B cell (primary cell): ENCODE results near the gene SPTY2D1. TPM values are rescaled to one million over a fixed set of nuclear protein-coding genes. Genes with fewer than 3 reads are reported as not detected.

ENCODE experiments used
- ATAC-seq: fragments of 200-7000 bp; cut with Tn5 transposase; one replicate; pipeline ENCODE4 v1.10.0; 2021; ENCODE audit warnings: low read depth, mild to moderate bottlenecking, moderate number of reproducible peaks, moderate library complexity
- CTCF ChIA-PET: fragments of 350-600 bp; sonication (Branson Sonifier 250); formaldehyde crosslinking; loops from one replicate; lab custom pipeline; 2021; ENCODE audit warnings: antibody characterized with exemption, inconsistent platforms; lab: Charles Lee
- POLR2A ChIA-PET: fragments of 350-600 bp; sonication (Branson Sonifier 250); formaldehyde crosslinking; loops from one replicate; lab custom pipeline; 2021; ENCODE audit warnings: antibody characterized with exemption; lab: Charles Lee
- DNase-seq: peaks from one replicate; pipeline ENCODE4 v3.0.0; 2013
- H2AFZ ChIP-seq: 2 replicates; pipeline ENCODE4 v1.6.1; 2012; ENCODE audit warnings: mild to moderate bottlenecking, low read depth, low read length; ENCODE audit not compliant: insufficient read depth, poor library complexity, severe bottlenecking
- H3K27ac ChIP-seq, 2 donors: 1 replicate in 1 of 2; 2 replicates in 1 of 2; pipeline ENCODE4 v1.5.1; 2012 to 2013; ENCODE audit warnings: low read length in 2 of 2, mild to moderate bottlenecking in 2 of 2, moderate library complexity in 1 of 2
- H3K27me3 ChIP-seq, 4 experiments: fragments of 200-600 bp in 1 of 4; sonication (generic) in 1 of 4; replicated peaks in 1 of 4; 1 replicate in 2 of 4; 2 replicates in 2 of 4; pipeline versions ENCODE4 v1.6.1 to v1.7.0; 2013 to 2016; ENCODE audit warnings: low read length in 3 of 4, mild to moderate bottlenecking in 2 of 4, mixed read lengths in 1 of 4, moderate library complexity in 1 of 4; ENCODE audit not compliant: insufficient read depth in 4 of 4, control insufficient read depth in 3 of 4; ENCODE audit errors: control extremely low read depth in 1 of 4
- H3K36me3 ChIP-seq, 2 experiments: replicated peaks in 1 of 2; 1 replicate in 1 of 2; 2 replicates in 1 of 2; pipeline versions ENCODE4 v1.6.1 to v1.7.1; 2013; ENCODE audit warnings: low read length in 1 of 2; ENCODE audit not compliant: insufficient read depth in 2 of 2, control insufficient read depth in 1 of 2; ENCODE audit errors: control extremely low read depth in 1 of 2, extremely low read depth in 1 of 2
- H3K4me1 ChIP-seq, 2 donors: fragments of 200-600 bp in 1 of 2; sonication (generic) in 1 of 2; 1 replicate in 1 of 2; 2 replicates in 1 of 2; pipeline versions ENCODE4 v1.5.1 to v1.6.1; 2013 to 2017; ENCODE audit warnings: low read length in 2 of 2; ENCODE audit not compliant: control insufficient read depth in 2 of 2, insufficient read depth in 2 of 2
- H3K4me2 ChIP-seq: replicated peaks from 2 replicates; pipeline ENCODE3; 2012; ENCODE audit warnings: mild to moderate bottlenecking, low read depth, low read length; ENCODE audit not compliant: poor library complexity, severe bottlenecking
- H3K4me3 ChIP-seq, 5 experiments: fragments of 200-600 bp in 1 of 5; sonication (generic) in 1 of 5; 1 replicate in 3 of 5; 2 replicates in 2 of 5; pipeline versions ENCODE4 v1.5.1 to v1.7.0; 2011 to 2016; ENCODE audit warnings: low read length in 4 of 5, mild to moderate bottlenecking in 4 of 5, low read depth in 2 of 5, control low read depth in 1 of 5, moderate library complexity in 1 of 5; ENCODE audit not compliant: insufficient read depth in 1 of 5; ENCODE audit errors: control extremely low read depth in 1 of 5, extremely low read depth in 1 of 5
- H3K79me2 ChIP-seq: fragments of 200-600 bp; sonication (generic); one replicate; pipeline ENCODE4 v1.6.0; 2016; ENCODE audit warnings: low read length; ENCODE audit not compliant: control insufficient read depth, insufficient read depth
- H3K9ac ChIP-seq: fragments of 200-600 bp; sonication (generic); 2 replicates; pipeline ENCODE4 v1.6.1; 2017; ENCODE audit warnings: mild to moderate bottlenecking, low read length, moderate library complexity
- H3K9me3 ChIP-seq, 3 donors: one replicate each; pipeline versions ENCODE4 v1.6.1 to v1.7.1; 2013; ENCODE audit warnings: low read length in 2 of 3; ENCODE audit not compliant: control insufficient read depth in 2 of 3, insufficient read depth in 1 of 3; ENCODE audit errors: control extremely low read depth in 1 of 3
- H4K20me1 ChIP-seq: 2 replicates; pipeline ENCODE4 v1.6.0; 2012; ENCODE audit warnings: mild to moderate bottlenecking, low read length; ENCODE audit not compliant: insufficient read depth, control insufficient read depth, poor library complexity, severe bottlenecking
- H3K27ac Mint-ChIP-seq: one replicate; pipeline ENCODE4 v1.8.0; 2021; ENCODE audit warnings: mixed read lengths
- H3K27me3 Mint-ChIP-seq: one replicate; pipeline ENCODE4 v1.8.0; 2021; ENCODE audit warnings: mixed read lengths
- H3K4me1 Mint-ChIP-seq: one replicate; pipeline ENCODE4 v1.8.0; 2021; ENCODE audit warnings: mixed read lengths
- H3K4me3 Mint-ChIP-seq: one replicate; pipeline ENCODE4 v1.8.0; 2021; ENCODE audit warnings: mixed read lengths
- H3K9me3 Mint-ChIP-seq: one replicate; pipeline ENCODE4 v1.8.0; 2022; ENCODE audit warnings: mixed read lengths; ENCODE audit not compliant: insufficient read depth
- CTCF ChIP-seq: fragments of 200-600 bp; IDR thresholded peaks from one replicate; pipeline ENCODE4 v1.8.0; 2022; ENCODE audit warnings: antibody characterized with exemption, mild to moderate bottlenecking
- EZH2 ChIP-seq: IDR thresholded peaks from 2 replicates; pipeline ENCODE4 v1.6.1; 2012; ENCODE audit warnings: borderline replicate concordance, low read depth, mild to moderate bottlenecking, moderate library complexity, low read length; ENCODE audit not compliant: insufficient read depth, poor library complexity, severe bottlenecking
- WGBS: methylation state at CpG from one replicate; pipeline ENCODE4 v1.1.5; 2013; ENCODE audit warnings: missing lambda C conversion rate; ENCODE audit not compliant: insufficient coverage; 5-methylcytosine and 5-hydroxymethylcytosine counted together
- intact Hi-C: fragments of 100-400 bp; cut with micrococcal nuclease; formaldehyde crosslinking; loops from one replicate; pipeline ENCODE4 v1.10.0; 2022
- polyA plus RNA-seq: library from polyadenylated mRNA; depleted of rRNA; stranded (reverse); fragments of >200 nt; gene quantifications from 2 replicates; pipeline ENCODE4 v1.2.3, GENCODE V29; 2012
- total RNA-seq, 2 donors: library from RNA; stranded (reverse); fragments of 120-200 nt in 1 of 2; gene quantifications; 1 replicate in 1 of 2; 2 replicates in 1 of 2; pipeline versions ENCODE4 v1.2.3 to v1.2.4, GENCODE V29; 2013 to 2022

SPTY2D1 gene
- total and polyA plus RNA-seq, 2 donors (not counting 1 experiment from before 2014, with no cell fraction given): 4.7 to 17.8 TPM

- no peak overlapping the region for H3K9ac ChIP-seq
- peaks cover 0 to 16% of the 10 kb centered on the region in 2 experiments for H3K36me3 ChIP-seq
- H3K4me3 ChIP-seq: no peak overlapping the region
- no CpG with 5 or more reads among the region's 2 CpGs for WGBS
- Mint-ChIP-seq H3K27me3 (no peaks in the 10 kb centered on the region), H3K9me3 (no peaks in the 10 kb centered on the region), H3K4me1 (no peaks in the 10 kb centered on the region), H3K4me3 (no peak overlapping the region), H3K27ac (no peak overlapping the region)
- H3K79me2 ChIP-seq: peaks cover 3% of the 10 kb centered on the region
- ATAC-seq (no peak), DNase-seq (no peak)
- no peak overlapping the region for H3K4me2 ChIP-seq
- no peaks in the 10 kb centered on the region for H3K4me1 ChIP-seq
- no peak overlapping the region for H3K27ac ChIP-seq
- H3K27me3 ChIP-seq: no peaks in the 10 kb centered on the region
- no peaks in the 10 kb centered on the region for H4K20me1 ChIP-seq
- CTCF ChIA-PET: interaction anchor here (0.7 kb wide), 1 partner anchor 150 kb away, joined by 4 read pairs; no protein-coding TSS in a partner anchor
- TF ChIP-seq EZH2 (no peak), CTCF (no peak)
- intact Hi-C loops: no loop called here
- POLR2A ChIA-PET: no interaction called here
- no peaks in the 10 kb centered on the region for H3K9me3 ChIP-seq
- no peak overlapping the region for H2AFZ ChIP-seq
Measured at GRCh38 chr11:18580113-18580766, 53.9 kb downstream of the SPTY2D1 start.

GRCh38 chr11:18578975-18579598, 55.1 kb downstream of the SPTY2D1 start:
- H3K27ac ChIP-seq: no peak overlapping the region
- intact Hi-C loops: no loop called here
- H4K20me1 ChIP-seq: no peaks in the 10 kb centered on the region
- Mint-ChIP-seq H3K9me3 (no peaks in the 10 kb centered on the region), H3K27ac (no peak overlapping the region), H3K27me3 (no peaks in the 10 kb centered on the region), H3K4me1 (no peaks in the 10 kb centered on the region), H3K4me3 (no peak overlapping the region)
- ATAC-seq (no peak), DNase-seq (no peak)
- H3K36me3 ChIP-seq: peaks cover 2 to 24% of the 10 kb centered on the region in 2 experiments
- H3K79me2 ChIP-seq: peaks cover under 1% of the 10 kb centered on the region
- POLR2A ChIA-PET: no interaction called here
- no peak overlapping the region for H3K9ac ChIP-seq
- H3K9me3 ChIP-seq: no peaks in the 10 kb centered on the region
- H3K4me3 ChIP-seq: no peak overlapping the region
- no peaks in the 10 kb centered on the region for H3K27me3 ChIP-seq
- no peak overlapping the region for H3K4me2 ChIP-seq
- H2AFZ ChIP-seq: no peak overlapping the region
- WGBS: 76% methylated on average over 5 of the region's 14 CpGs
- H3K4me1 ChIP-seq: no peaks in the 10 kb centered on the region
- CTCF ChIA-PET: no interaction called here
- TF ChIP-seq EZH2: no peak
- no peak for TF ChIP-seq CTCF
